HG03469 (cell line): ENCODE measurements around the gene SUPT6H.

Source experiments
- ATAC-seq: cut with Tn5 transposase; IDR thresholded peaks from one replicate; pipeline ENCODE4 v1.9.1; 2021; ENCODE audit warnings: mild to moderate bottlenecking, moderate library complexity, moderate number of reproducible peaks; ENCODE audit not compliant: unreplicated experiment

The SUPT6H gene

GRCh38 chr17:28661635-28662526 is at the start of gene SUPT6H, which contains the start of gene SDF2:
TSS of gene SUPT6H (plus strand) at chr17:28662205. CDS start at chr17:28673402, 11,197 bp downstream.
TSS of gene SDF2 (minus strand) at chr17:28661906. CDS start at chr17:28661876, 30 bp downstream.
- peak; percentile 42 for ATAC-seq

- no peak for ATAC-seq
Measured at GRCh38 chr17:28612531-28612930, 49.5 kb upstream of the SUPT6H start.

GRCh38 chr17:28612936-28613872 is 48.8 kb upstream of the SUPT6H start:
- ATAC-seq: no peak

GRCh38 chr17:28613931-28614381 is 48.0 kb upstream of the SUPT6H start, which contains the start of gene RSKR:
TSS of gene RSKR (minus strand) at chr17:28614185. CDS start at chr17:28614161, 24 bp downstream.
- no peak for ATAC-seq

- no peak for ATAC-seq
Measured at GRCh38 chr17:28615260-28615940, 46.6 kb upstream of the SUPT6H start.

GRCh38 chr17:28616281-28616680 is 45.7 kb upstream of the SUPT6H start:
- no peak for ATAC-seq

- no peak for ATAC-seq
Measured at GRCh38 chr17:28618464-28618863, 43.5 kb upstream of the SUPT6H start.

GRCh38 chr17:28620010-28620409 is 42.0 kb upstream of the SUPT6H start:
- ATAC-seq: no peak

- no peak for ATAC-seq
Measured at GRCh38 chr17:28622186-28622585, 39.8 kb upstream of the SUPT6H start.

GRCh38 chr17:28623696-28624095 is 38.3 kb upstream of the SUPT6H start:
- ATAC-seq: no peak

GRCh38 chr17:28624148-28624547 is 37.9 kb upstream of the SUPT6H start:
- no peak for ATAC-seq

GRCh38 chr17:28626818-28627217 is 35.2 kb upstream of the SUPT6H start:
- ATAC-seq: no peak

- no peak for ATAC-seq
Measured at GRCh38 chr17:28634206-28634865, 27.7 kb upstream of the SUPT6H start.

- ATAC-seq: no peak
Measured at GRCh38 chr17:28635506-28635905, 26.5 kb upstream of the SUPT6H start.

GRCh38 chr17:28641579-28641978 is 20.4 kb upstream of the SUPT6H start:
- ATAC-seq: no peak

- no peak for ATAC-seq
Measured at GRCh38 chr17:28643983-28644786, 17.8 kb upstream of the SUPT6H start.

GRCh38 chr17:28644787-28645575 is 17.0 kb upstream of the SUPT6H start, which contains the start of gene BLTP2:
TSS of gene BLTP2 (minus strand) at chr17:28645158. CDS start at chr17:28645056, 102 bp downstream.
- peak; percentile 75 for ATAC-seq

- no peak for ATAC-seq
Measured at GRCh38 chr17:28645576-28645939, 16.4 kb upstream of the SUPT6H start.
